Measurements from ENCODE around the gene ALG5.

Gene ALG5

DNA sequence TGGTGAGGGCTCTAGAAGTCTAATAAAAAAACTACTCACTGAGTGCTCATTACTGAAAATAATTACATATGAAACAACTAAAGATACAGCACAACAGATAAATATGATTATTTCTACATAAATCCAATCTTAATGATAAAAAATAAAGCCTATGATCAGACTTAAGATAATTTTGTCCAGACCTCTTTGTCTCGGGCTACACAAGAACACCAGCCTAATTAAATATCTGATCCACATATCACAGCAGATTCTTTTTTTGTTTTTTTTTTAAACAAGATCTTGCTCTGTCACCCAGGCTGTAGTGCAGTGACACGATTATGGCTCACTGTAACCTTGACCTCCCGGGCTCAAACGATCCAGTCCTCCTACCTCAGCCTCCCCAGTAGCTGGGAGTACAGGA lies 48.8 kb downstream of the ALG5 start:
- no peaks in the 10 kb centered on the region for H3K27me3 ChIP-seq (ENCODE audit: insufficient read depth, low read length)
- H3K27ac ChIP-seq (ENCODE audit: low read depth, low read length): no peak overlapping the region
- H2AFZ ChIP-seq (ENCODE audit: low read length, unreplicated experiment): no peak overlapping the region
- peaks cover 4% of the 10 kb centered on the region for H3K4me1 ChIP-seq (ENCODE audit: control insufficient read depth, insufficient read depth, low read length, unreplicated experiment)
- H3K36me3 ChIP-seq (ENCODE audit: insufficient read depth, low read length): peaks cover 8% of the 10 kb centered on the region
- no peak overlapping the region for H3K4me3 ChIP-seq (ENCODE audit: low read depth, low read length)
- H3K79me2 ChIP-seq (ENCODE audit: control insufficient read depth, insufficient read depth, low read length, unreplicated experiment): no peaks in the 10 kb centered on the region

DNA sequence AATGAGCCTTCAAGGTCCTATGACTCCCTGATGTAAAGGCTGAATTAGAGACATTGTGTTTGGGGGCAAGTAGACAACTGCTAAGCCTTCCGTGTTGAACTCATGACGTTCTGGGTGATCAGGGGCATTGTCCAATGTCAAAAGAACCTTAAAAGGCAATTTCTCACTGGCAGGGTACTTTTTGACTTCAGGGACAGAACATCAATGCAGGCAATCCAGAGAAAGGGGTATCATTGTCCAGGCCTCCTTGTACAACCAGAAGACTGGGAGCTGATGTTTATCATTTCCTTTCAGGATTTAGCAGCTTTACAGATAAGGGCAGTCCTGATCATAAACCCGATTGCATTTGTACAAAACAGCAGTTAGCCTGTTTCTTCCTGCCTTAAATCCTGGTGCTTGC lies 54.1 kb downstream of the ALG5 start:
- Histone ChIP-seq H3K4me1 (ENCODE audit: control insufficient read depth, insufficient read depth, low read length, unreplicated experiment) (no peaks in the 10 kb centered on the region), H3K36me3 (ENCODE audit: insufficient read depth, low read length) (no peaks in the 10 kb centered on the region), H3K79me2 (ENCODE audit: control insufficient read depth, insufficient read depth, low read length, unreplicated experiment) (no peaks in the 10 kb centered on the region), H3K27ac (ENCODE audit: low read depth, low read length) (no peak overlapping the region), H3K4me3 (ENCODE audit: low read depth, low read length) (no peak overlapping the region), H3K27me3 (ENCODE audit: insufficient read depth, low read length) (no peaks in the 10 kb centered on the region), H2AFZ (ENCODE audit: low read length, unreplicated experiment) (no peak overlapping the region)

DNA sequence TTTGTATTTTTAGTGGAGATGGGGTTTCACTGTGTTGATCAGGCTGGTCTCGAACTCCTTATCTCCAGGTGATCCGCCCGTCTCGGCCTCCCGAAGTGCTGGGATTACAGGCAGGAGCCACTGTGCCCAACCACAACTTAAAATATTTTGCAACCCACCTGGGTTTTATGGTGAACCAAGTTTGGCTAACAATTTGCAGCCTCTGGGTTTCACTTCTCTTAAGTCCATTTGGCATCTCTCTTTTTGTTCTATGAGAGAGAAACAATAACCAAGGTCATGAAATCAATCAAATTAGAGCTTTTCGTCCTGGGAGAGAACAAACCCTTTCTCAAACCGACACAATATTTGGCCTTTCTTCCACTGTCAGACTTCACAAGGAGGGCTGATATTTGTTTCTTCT lies 73.5 kb downstream of the ALG5 start:
- H2AFZ ChIP-seq (ENCODE audit: low read length, unreplicated experiment): no peak overlapping the region
- H3K79me2 ChIP-seq (ENCODE audit: control insufficient read depth, insufficient read depth, low read length, unreplicated experiment): no peaks in the 10 kb centered on the region
- no peak overlapping the region for H3K4me3 ChIP-seq (ENCODE audit: low read depth, low read length)
- H3K27ac ChIP-seq (ENCODE audit: low read depth, low read length): no peak overlapping the region
- no peaks in the 10 kb centered on the region for H3K4me1 ChIP-seq (ENCODE audit: control insufficient read depth, insufficient read depth, low read length, unreplicated experiment)
- no peaks in the 10 kb centered on the region for H3K36me3 ChIP-seq (ENCODE audit: insufficient read depth, low read length)
- no peaks in the 10 kb centered on the region for H3K27me3 ChIP-seq (ENCODE audit: insufficient read depth, low read length)

DNA sequence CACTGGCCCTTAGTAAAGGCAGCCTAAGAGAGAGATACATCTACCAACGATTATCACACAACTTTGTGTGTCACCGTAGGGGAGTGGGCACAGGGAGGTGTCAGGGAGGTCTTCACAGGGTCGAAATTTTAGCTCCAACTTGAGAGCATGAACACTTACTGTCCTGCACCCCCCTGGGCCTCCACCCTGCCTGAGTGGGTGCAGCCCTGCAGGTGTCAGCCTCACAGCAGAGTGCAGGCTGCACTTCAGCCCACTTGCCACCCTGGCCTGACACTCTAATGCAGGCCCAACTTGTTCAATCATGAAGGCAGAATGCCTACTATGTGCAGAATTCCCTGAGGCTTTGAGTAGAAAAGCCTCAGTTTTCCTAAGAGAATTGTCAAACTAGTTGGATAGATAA lies 75.1 kb downstream of the ALG5 start:
- Histone ChIP-seq H3K4me1 (ENCODE audit: control insufficient read depth, insufficient read depth, low read length, unreplicated experiment) (no peaks in the 10 kb centered on the region), H3K27ac (ENCODE audit: low read depth, low read length) (no peak overlapping the region), H3K27me3 (ENCODE audit: insufficient read depth, low read length) (no peaks in the 10 kb centered on the region), H3K4me3 (ENCODE audit: low read depth, low read length) (no peak overlapping the region), H2AFZ (ENCODE audit: low read length, unreplicated experiment) (no peak overlapping the region), H3K79me2 (ENCODE audit: control insufficient read depth, insufficient read depth, low read length, unreplicated experiment) (peaks cover under 1% of the 10 kb centered on the region), H3K36me3 (ENCODE audit: insufficient read depth, low read length) (no peaks in the 10 kb centered on the region)

DNA sequence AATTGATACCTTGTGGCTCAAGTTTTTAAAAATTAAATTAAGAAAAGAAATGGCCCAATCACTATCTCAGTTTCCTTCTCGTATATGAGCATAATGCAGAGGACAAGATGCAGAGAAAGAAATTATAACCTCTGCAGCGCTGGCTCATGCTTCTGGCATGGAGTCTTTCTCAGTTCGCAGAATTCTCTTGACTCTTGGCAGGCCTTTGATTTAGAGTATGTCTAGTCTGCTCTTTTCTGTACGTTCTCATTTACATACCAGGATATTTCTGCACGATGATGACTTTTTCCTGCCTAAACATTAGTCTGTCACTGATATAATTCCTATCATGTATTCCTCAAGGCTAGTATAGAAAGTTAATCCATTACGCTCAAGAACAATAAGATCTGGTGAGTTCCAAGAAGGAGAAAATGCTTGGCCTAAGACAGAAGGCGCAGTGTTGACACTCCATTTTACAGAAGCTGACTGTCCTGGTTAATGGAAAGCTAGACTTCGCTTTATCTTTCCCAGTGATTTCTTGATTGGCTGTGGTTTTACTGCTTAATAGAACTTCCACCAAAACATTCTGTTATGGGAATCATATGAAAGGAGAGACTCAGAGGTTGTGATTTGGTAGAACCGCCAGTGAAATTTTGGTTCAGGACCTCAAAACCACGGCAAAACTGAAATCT lies 77.4 kb downstream of the ALG5 start:
- Histone ChIP-seq H3K27ac (ENCODE audit: low read depth, low read length) (no peak overlapping the region), H2AFZ (ENCODE audit: low read length, unreplicated experiment) (no peak overlapping the region), H3K79me2 (ENCODE audit: control insufficient read depth, insufficient read depth, low read length, unreplicated experiment) (peaks cover 10% of the 10 kb centered on the region), H3K4me3 (ENCODE audit: low read depth, low read length) (no peak overlapping the region), H3K4me1 (ENCODE audit: control insufficient read depth, insufficient read depth, low read length, unreplicated experiment) (peaks cover 6% of the 10 kb centered on the region), H3K27me3 (ENCODE audit: insufficient read depth, low read length) (no peaks in the 10 kb centered on the region), H3K36me3 (ENCODE audit: insufficient read depth, low read length) (no peaks in the 10 kb centered on the region)

DNA sequence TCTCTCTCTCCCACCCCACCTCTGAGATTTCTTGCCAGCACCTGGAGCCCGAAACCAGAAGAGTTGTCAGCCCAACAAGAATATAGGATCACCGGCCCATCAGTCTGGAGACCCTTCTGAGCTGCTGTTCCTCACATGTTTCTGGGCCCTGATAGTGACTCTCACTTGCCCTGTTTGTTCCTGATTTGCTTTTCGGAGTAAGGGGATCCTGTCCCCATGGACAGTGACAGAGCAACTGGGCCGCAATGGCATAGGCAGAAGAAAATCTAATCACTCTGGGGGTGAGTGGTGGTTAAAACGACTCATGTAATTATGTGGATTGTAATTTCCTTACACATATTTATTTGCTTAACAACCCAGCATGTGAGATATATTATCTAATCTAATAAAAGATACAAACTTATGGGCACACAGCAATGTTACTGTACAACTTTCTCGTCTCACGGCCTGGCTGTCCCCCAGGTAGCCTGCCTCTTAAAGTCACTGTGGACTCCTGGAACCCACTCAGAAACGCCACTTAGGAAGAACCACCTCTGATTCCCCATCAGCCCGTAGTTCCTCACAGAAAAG lies 78.4 kb downstream of the ALG5 start:
- H3K79me2 ChIP-seq (ENCODE audit: control insufficient read depth, insufficient read depth, low read length, unreplicated experiment): peaks cover 13% of the 10 kb centered on the region
- H3K27ac ChIP-seq (ENCODE audit: low read depth, low read length): no peak overlapping the region
- peaks cover 6% of the 10 kb centered on the region for H3K4me1 ChIP-seq (ENCODE audit: control insufficient read depth, insufficient read depth, low read length, unreplicated experiment)
- peak overlapping the region; percentile 78 for H2AFZ ChIP-seq (ENCODE audit: low read length, unreplicated experiment)
- no peaks in the 10 kb centered on the region for H3K36me3 ChIP-seq (ENCODE audit: insufficient read depth, low read length)
- H3K4me3 ChIP-seq (ENCODE audit: low read depth, low read length): peak overlapping the region; percentile 84
- H3K27me3 ChIP-seq (ENCODE audit: insufficient read depth, low read length): no peaks in the 10 kb centered on the region

DNA sequence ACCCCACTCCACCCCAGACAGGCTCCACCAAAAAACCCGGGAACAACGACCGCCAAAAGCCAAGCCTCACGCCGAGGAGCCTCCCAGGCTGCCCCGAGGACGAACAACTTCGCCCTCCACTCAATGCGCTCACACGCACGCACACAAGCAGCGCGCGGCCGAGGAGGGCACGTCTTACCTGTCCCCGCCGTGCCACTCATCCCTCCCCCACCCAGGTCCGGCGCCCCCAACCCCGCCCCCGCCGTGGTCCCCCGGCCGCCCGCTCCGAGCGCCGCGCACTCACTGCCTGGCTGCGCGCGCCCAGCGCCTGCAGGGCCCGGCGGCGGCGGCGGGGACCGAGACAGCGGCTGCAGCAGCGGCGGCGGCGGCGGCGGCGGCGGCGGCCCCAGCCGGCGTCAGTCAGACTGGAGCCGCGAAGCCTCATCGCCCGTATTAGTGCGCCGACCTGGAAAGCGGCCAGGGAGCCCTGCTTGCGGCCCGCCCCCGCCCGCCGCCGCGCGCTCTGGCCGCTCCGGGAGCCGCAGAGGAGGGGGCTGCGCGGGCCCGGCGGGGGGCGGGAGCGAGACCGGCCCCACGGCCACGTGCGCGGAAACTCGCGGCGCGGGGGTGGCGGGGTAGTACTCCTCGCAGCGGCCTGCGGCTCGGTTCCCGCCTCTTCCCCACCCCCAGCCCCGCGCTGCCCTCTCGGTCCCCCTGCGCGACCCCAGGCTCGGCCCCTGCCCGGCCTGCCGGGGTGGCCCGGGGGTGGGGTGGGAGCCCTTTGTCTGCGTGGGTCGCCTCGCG lies 79.1 kb downstream of the ALG5 start, which contains the start of gene SMAD9:
SMAD9 (minus strand) TSS at position 406 of the 783 bp plus-strand sequence. CDS start 40,549 bp downstream, outside the sequence.
- H3K79me2 ChIP-seq (ENCODE audit: control insufficient read depth, insufficient read depth, low read length, unreplicated experiment): peaks cover 13% of the 10 kb centered on the region
- peak within 1 kb of the TSS; percentile 84 for H3K4me3 ChIP-seq (ENCODE audit: low read depth, low read length)

DNA sequence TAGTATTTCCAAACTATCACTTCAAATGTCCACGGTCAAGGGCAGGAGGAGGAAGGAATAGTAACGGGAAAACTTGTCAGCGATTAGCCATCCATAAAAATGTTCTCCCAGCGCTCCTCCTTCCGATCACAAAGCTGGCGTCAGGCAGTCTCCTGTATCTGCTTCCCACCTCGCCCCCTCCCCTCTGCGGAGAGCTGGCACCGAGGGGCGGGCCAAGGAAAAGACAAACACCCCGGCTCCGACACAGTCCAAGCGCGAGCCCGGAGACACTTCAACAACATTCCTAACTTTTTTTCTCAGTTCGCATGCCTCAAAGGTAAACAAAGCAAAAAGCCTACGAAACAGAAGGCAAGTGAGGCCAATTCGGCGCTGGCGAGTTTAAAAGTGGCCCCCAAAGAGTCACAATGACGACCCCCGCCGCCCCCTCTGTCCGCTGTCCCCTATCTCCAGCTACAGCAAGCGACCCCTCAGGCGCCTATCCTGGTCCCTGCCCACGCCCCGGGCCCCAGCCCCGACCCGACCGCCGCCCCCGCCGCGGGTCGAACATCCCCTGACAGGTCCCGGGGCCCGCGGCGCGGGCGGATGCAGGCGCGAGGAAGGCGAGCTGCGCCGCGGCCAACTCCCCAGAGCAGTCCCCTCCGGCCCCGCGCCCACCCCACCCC lies 79.8 kb downstream of the ALG5 start:
- Histone ChIP-seq H3K27me3 (ENCODE audit: insufficient read depth, low read length) (no peaks in the 10 kb centered on the region), H3K36me3 (ENCODE audit: insufficient read depth, low read length) (no peaks in the 10 kb centered on the region), H3K27ac (ENCODE audit: low read depth, low read length) (no peak overlapping the region), H3K79me2 (ENCODE audit: control insufficient read depth, insufficient read depth, low read length, unreplicated experiment) (peaks cover 13% of the 10 kb centered on the region), H2AFZ (ENCODE audit: low read length, unreplicated experiment) (peak overlapping the region; percentile 57), H3K4me1 (ENCODE audit: control insufficient read depth, insufficient read depth, low read length, unreplicated experiment) (peaks cover 6% of the 10 kb centered on the region), H3K4me3 (ENCODE audit: low read depth, low read length) (peak overlapping the region; percentile 84)

More for the DNA sequence above, 79.1 kb downstream of the ALG5 start, which contains the start of gene SMAD9:
- Histone ChIP-seq H3K36me3 (ENCODE audit: insufficient read depth, low read length) (no peaks in the 10 kb centered on the region), H3K27ac (ENCODE audit: low read depth, low read length) (no peak within 1 kb of the TSS), H3K4me1 (ENCODE audit: control insufficient read depth, insufficient read depth, low read length, unreplicated experiment) (peaks cover 6% of the 10 kb centered on the region), H2AFZ (ENCODE audit: low read length, unreplicated experiment) (peak within 1 kb of the TSS; percentile 78), H3K27me3 (ENCODE audit: insufficient read depth, low read length) (no peaks in the 10 kb centered on the region)

DNA sequence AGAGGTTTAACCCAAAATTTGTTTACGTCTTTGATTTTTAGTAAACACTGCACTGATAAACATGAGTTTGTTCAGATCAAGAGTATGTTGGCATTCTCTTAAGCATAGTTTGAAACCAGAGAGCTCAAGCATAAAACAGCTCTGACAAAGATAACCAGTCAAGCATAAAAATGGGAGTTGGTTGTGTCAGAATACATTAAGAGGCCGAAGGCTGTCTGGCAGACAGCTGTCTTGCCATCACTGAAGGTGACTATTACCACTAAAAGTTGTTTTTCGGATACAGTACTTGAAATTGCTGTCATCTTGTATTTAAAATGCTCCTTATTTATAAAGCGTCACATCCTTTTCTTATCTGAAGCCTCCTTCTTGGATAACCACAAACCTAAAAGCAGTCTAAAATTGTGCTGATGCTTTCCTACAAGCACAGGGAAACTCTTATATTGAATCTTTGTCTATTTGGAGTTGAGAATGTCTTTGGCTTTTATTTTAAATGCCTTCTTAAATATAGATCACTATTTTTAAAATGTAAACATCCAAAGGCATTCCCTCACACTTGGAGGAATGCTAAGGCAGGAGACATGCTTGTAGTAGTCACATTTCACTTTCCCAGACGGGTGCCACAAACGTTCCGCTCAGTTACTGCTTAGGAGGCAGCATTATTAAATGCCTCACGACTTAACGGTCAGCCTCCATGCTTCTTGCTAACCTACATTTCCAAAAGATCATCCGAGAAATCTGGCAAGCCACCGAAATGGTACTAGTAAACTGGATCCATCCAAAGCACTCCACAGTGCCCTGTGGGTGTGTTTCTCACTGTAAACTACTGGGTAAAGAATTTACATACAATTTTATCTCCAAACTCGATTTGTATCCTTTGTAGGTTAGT lies 80.7 kb downstream of the ALG5 start:
- peaks cover 6% of the 10 kb centered on the region for H3K4me1 ChIP-seq (ENCODE audit: control insufficient read depth, insufficient read depth, low read length, unreplicated experiment)
- peaks cover 13% of the 10 kb centered on the region for H3K79me2 ChIP-seq (ENCODE audit: control insufficient read depth, insufficient read depth, low read length, unreplicated experiment)
- peak overlapping the region; percentile 84 for H3K4me3 ChIP-seq (ENCODE audit: low read depth, low read length)
- no peaks in the 10 kb centered on the region for H3K36me3 ChIP-seq (ENCODE audit: insufficient read depth, low read length)
- H2AFZ ChIP-seq (ENCODE audit: low read length, unreplicated experiment): peak overlapping the region; percentile 57
- H3K27ac ChIP-seq (ENCODE audit: low read depth, low read length): no peak overlapping the region
- H3K27me3 ChIP-seq (ENCODE audit: insufficient read depth, low read length): no peaks in the 10 kb centered on the region

DNA sequence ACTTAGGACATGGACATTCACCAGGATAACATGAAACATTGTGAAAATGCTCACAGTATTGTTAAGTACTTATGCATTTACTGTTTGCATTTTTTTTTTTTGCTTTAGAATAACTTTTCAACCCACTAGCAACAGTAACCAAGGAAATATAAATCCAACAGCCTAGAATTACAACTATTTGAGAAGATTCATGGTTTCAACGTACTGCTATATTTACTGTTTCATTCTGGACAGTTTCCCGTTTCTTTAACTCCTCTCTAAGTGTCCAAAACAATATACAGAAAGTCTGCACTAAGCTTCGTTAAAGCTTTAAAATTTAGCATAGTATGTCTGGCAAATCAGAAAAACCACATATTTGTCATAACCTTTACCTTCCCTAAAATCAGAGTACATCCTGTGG lies 81.8 kb downstream of the ALG5 start:
- H3K4me1 ChIP-seq (ENCODE audit: control insufficient read depth, insufficient read depth, low read length, unreplicated experiment): peaks cover 6% of the 10 kb centered on the region
- no peaks in the 10 kb centered on the region for H3K27me3 ChIP-seq (ENCODE audit: insufficient read depth, low read length)
- H3K36me3 ChIP-seq (ENCODE audit: insufficient read depth, low read length): no peaks in the 10 kb centered on the region
- H3K4me3 ChIP-seq (ENCODE audit: low read depth, low read length): no peak overlapping the region
- H3K27ac ChIP-seq (ENCODE audit: low read depth, low read length): no peak overlapping the region
- H2AFZ ChIP-seq (ENCODE audit: low read length, unreplicated experiment): no peak overlapping the region
- H3K79me2 ChIP-seq (ENCODE audit: control insufficient read depth, insufficient read depth, low read length, unreplicated experiment): peaks cover 13% of the 10 kb centered on the region
